ENCODE measurements around the gene RRP15.

RRP15 gene

DNA sequence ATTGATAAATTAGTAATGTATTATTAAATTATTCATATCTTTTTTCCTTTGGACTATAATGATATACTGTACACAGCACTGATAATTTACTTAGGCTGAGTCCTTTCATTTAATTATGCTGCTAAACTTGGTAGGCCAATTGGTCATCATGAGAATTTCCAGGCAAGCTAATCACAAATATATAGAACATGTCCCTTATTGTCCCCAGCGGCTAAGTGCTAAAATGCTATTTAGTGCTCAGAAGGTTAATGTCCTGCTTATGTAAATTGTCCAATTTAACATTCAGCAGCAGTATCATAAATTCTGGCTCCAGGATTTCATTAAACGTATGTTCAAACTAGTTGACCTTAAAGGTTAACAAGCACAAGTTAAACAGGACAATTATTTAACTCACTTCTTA lies 30.0 kb upstream of the RRP15 start:
- TF ChIP-seq, protein P1, sequence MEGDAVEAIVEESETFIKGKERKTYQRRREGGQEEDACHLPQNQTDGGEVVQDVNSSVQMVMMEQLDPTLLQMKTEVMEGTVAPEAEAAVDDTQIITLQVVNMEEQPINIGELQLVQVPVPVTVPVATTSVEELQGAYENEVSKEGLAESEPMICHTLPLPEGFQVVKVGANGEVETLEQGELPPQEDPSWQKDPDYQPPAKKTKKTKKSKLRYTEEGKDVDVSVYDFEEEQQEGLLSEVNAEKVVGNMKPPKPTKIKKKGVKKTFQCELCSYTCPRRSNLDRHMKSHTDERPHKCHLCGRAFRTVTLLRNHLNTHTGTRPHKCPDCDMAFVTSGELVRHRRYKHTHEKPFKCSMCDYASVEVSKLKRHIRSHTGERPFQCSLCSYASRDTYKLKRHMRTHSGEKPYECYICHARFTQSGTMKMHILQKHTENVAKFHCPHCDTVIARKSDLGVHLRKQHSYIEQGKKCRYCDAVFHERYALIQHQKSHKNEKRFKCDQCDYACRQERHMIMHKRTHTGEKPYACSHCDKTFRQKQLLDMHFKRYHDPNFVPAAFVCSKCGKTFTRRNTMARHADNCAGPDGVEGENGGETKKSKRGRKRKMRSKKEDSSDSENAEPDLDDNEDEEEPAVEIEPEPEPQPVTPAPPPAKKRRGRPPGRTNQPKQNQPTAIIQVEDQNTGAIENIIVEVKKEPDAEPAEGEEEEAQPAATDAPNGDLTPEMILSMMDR (conservative IDR thresholded peaks at IDR 0.05), result 0 out of 2 replicates have a peak, but pooled peaks have one; percentile 11
- H3K27ac ChIP-seq, result no peak overlapping the region; the same call in 1 of the 2 replicates

DNA sequence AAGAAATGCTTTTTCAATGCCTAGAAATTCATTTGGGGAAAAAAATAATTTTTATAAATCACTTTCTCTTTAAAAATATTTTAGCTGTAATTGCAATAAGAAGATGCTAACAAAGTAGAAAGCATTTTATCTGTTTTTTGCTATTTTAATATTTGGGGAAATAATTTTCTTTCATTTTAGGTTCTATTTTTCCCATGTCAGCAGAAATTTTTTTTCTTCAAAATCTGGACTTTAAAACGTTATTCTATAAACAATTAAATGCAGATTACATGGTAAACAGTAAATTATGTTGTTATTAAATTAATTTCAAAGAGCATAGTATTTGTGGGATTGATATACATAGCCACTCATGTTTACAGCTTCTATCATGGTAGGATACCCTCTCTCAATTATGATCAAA lies 27.7 kb upstream of the RRP15 start:
- TF ChIP-seq, protein P1 (conservative IDR thresholded peaks at IDR 0.05), result no peak
- no peak overlapping the region for H3K27ac ChIP-seq

DNA sequence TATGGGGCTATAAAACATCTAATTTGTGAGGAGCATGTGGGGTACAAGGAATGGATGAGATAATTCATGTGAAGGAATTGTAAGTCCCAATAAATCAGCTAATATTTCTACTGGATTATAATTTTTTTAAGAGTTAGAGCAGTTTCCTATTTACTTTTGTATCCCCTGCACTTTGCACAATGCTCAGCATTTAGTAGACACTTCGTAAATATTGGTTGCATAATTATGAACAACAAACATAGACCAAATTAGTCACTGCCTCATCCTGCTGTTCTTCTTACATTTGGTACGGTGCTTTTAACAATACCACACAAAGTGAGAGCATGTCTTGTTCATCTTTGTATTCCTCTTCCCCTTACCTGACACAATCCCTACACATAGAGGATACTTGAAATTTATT lies 27.1 kb upstream of the RRP15 start:
- TF ChIP-seq, protein P1 (conservative IDR thresholded peaks at IDR 0.05), result no peak

DNA sequence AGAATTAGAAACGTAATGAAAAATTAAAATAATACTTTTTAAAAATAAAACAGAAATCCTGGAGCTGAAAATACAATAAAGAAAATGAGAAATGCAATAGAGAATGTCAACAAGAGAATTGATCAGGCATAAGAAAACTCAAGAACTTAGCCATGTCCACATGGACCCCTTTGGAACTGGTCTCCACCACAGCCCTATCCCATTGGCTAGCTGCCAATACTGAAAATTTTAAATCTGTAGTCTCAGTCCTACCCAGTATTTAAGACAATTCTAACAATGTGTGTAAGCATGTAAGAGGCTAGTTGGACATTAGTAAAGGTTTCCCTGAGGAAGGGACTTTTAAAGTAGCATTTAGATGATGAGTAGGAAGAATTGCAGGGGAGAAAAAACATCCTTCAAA lies 25.8 kb upstream of the RRP15 start:
- no peak overlapping the region for H3K27ac ChIP-seq
- TF ChIP-seq, protein P1 (conservative IDR thresholded peaks at IDR 0.05), result no peak

More for the DNA sequence above, 27.1 kb upstream of the RRP15 start:
- H3K27ac ChIP-seq, result no peak overlapping the region

DNA sequence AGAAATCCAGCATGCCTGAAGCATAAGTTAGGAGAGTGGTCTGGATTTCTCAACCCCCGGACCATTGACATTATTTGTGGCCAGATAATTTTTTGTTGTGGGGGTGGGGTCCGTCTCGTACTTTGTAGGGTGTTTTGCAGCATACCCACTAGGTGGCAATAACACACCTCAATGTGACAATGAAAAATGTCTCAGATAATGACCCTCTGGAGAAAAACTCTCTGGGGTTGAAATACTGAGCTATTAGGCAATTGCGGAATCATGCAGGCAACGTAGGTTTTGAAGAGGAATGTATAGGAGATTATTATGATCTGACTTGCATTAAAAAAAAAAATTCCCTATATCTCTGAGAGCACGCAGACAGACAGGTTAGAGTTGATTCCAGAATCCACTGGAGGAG lies 25.3 kb upstream of the RRP15 start:
- TF ChIP-seq, protein P1 (conservative IDR thresholded peaks at IDR 0.05), result peak; percentile 69
- H3K27ac ChIP-seq, result no peak overlapping the region

DNA sequence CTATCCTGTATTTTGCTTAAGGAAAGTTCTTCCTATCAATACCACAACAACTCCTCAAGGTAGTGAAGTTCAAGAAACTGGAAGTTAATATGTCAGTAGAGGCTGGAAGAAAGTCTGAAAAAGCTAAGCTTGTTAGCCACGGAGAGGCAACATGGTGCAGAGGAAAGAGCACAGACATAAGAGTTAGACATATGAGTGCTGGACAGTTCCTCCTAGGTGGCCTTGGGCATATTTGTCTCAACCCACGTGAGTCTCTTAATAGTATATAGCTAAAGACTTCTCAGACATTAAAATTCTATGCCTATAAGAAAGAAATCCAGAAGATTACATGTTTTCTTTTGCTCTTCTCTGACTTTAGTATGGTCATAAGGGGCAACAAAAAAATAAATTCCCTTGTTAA lies 22.8 kb upstream of the RRP15 start:
- H3K27ac ChIP-seq, result no peak overlapping the region
- TF ChIP-seq, protein P1 (conservative IDR thresholded peaks at IDR 0.05), result no peak

DNA sequence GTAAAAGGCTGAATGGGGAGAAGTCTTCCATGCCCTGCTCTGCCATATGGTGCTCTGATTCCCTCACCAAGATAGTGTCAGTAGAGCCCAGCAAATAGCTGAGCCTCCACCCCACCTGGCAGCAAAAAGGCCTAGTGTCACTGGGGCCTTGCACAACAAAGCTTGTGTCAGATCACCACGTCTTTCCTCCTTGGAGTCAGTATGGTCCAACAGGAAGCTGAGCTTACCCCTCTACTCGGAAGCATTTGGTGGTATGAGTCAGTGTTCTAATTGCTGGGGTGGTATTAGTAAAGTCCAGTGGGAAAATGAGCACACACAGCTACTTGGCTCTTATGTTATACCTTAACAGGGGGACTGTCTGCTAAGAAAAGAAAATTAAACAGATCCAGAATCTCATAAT lies 18.7 kb upstream of the RRP15 start:
- no peak overlapping the region for H3K27ac ChIP-seq
- TF ChIP-seq, protein P1 (conservative IDR thresholded peaks at IDR 0.05), result no peak

DNA sequence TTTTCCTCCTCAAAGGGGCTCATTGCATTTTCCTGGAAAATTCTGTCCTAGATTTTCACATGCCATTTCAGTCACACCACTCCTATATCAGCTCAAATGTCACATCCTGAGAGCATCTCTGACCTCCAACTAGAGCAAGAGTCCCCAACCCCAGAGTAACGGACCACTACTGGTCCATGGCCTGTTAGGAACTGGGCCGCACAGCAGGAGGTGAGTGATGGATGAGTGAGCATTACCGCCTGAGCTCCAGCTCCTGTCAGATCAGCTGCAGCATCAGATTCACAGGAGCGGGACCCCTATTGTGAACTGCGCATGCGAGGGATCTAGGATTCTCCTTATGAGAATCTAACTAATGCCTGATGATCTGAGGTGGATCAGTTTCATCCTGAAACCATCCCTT lies 12.7 kb upstream of the RRP15 start:
- TF ChIP-seq, protein P1 (conservative IDR thresholded peaks at IDR 0.05), result no peak
- no peak overlapping the region for H3K27ac ChIP-seq
